SK-N-SH (cell line): ENCODE measurements around the gene SGF29.

Source experiments
- CTCF ChIP-seq: fragments of 200-600 bp; sonication (generic); IDR thresholded peaks from 2 replicates; pipeline ENCODE4 v1.6.1; 2017; ENCODE audit warnings: antibody characterized with exemption, mild to moderate bottlenecking, moderate library complexity
- EP300 ChIP-seq, 2 experiments: IDR thresholded peaks; 2 replicates each; pipeline versions ENCODE4 v1.4.0 to v1.6.1; 2012; ENCODE audit warnings: borderline replicate concordance in 1 of 2, low read depth in 1 of 2, low read length in 1 of 2
- RAD21 ChIP-seq: IDR thresholded peaks from 2 replicates; pipeline ENCODE4 v1.6.1; 2012; ENCODE audit warnings: mild to moderate bottlenecking, low read length
- TF ChIP-seq, protein P1 (sequence below): IDR thresholded peaks from 2 replicates; pipeline ENCODE4 v1.4.0; 2012; ENCODE audit warnings: low read depth, borderline replicate concordance

GRCh38 chr16:28555561-28555960, 1.8 kb downstream of the SGF29 start:
- TF ChIP-seq EP300 (IDR thresholded peaks at IDR 0.05; ENCODE audit: borderline replicate concordance in 1 of 2, low read depth in 1 of 2, low read length in 1 of 2): no peak
- TF ChIP-seq, protein P1, sequence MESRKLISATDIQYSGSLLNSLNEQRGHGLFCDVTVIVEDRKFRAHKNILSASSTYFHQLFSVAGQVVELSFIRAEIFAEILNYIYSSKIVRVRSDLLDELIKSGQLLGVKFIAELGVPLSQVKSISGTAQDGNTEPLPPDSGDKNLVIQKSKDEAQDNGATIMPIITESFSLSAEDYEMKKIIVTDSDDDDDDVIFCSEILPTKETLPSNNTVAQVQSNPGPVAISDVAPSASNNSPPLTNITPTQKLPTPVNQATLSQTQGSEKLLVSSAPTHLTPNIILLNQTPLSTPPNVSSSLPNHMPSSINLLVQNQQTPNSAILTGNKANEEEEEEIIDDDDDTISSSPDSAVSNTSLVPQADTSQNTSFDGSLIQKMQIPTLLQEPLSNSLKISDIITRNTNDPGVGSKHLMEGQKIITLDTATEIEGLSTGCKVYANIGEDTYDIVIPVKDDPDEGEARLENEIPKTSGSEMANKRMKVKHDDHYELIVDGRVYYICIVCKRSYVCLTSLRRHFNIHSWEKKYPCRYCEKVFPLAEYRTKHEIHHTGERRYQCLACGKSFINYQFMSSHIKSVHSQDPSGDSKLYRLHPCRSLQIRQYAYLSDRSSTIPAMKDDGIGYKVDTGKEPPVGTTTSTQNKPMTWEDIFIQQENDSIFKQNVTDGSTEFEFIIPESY: no peak
- TF ChIP-seq RAD21: no peak
- TF ChIP-seq CTCF: no peak
